Calu3 (cell line): Measurements from ENCODE around the gene CNRIP1. TPM values are rescaled to one million over a fixed set of nuclear protein-coding genes. Genes with fewer than 3 reads are reported as not detected.
"Not testable (repeated sequence)": the region's sequence is repeated elsewhere in the genome, so short reads cannot be mapped to it uniquely, and the experiment has no call there.

ENCODE experiments used
- BruUV-seq: library from RNA; stranded (reverse); fragments of 400-500 nt; replicated peaks from 2 replicates; lab custom pipeline; 2021; lab: Mats Ljungman, UMichigan
- CTCF ChIA-PET: fragments of 300-600 bp; sonication (Branson Sonifier 250); formaldehyde crosslinking; loops from one replicate; lab custom pipeline; 2022; ENCODE audit warnings: antibody characterized with exemption; lab: Charles Lee
- DNase-seq: peaks from one replicate; pipeline ENCODE4 v3.0.0; 2022
- H3K27ac Mint-ChIP-seq: one replicate; pipeline ENCODE4 v1.8.0; 2022; ENCODE audit warnings: mixed read lengths; ENCODE audit not compliant: unreplicated experiment
- H3K27me3 Mint-ChIP-seq: one replicate; pipeline ENCODE4 v1.8.0; 2022; ENCODE audit warnings: mixed read lengths; ENCODE audit not compliant: unreplicated experiment
- H3K36me3 Mint-ChIP-seq: one replicate; pipeline ENCODE4 v1.8.0; 2022; ENCODE audit warnings: mild to moderate bottlenecking, moderate library complexity, mixed read lengths; ENCODE audit not compliant: insufficient read depth, unreplicated experiment
- H3K4me1 Mint-ChIP-seq: one replicate; pipeline ENCODE4 v1.8.0; 2022; ENCODE audit warnings: mild to moderate bottlenecking, low read depth, mixed read lengths; ENCODE audit not compliant: unreplicated experiment
- H3K4me3 Mint-ChIP-seq: one replicate; pipeline ENCODE4 v1.8.0; 2022; ENCODE audit warnings: mild to moderate bottlenecking, low read depth, moderate library complexity, mixed read lengths; ENCODE audit not compliant: unreplicated experiment
- H3K9me3 Mint-ChIP-seq: one replicate; pipeline ENCODE4 v1.8.0; 2022; ENCODE audit warnings: low read depth, mixed read lengths; ENCODE audit not compliant: unreplicated experiment
- CTCF ChIP-seq: fragments of 200-600 bp; IDR thresholded peaks from one replicate; pipeline ENCODE4 v1.8.0; 2022; ENCODE audit warnings: antibody characterized with exemption; ENCODE audit not compliant: unreplicated experiment
- intact Hi-C: fragments of 100-400 bp; cut with micrococcal nuclease; formaldehyde crosslinking; loops from one replicate; pipeline ENCODE4 v1.10.0; 2022; ENCODE audit not compliant: unreplicated experiment
- total RNA-seq: library from RNA; stranded (reverse); gene quantifications from 2 replicates; pipeline ENCODE4 v1.2.3, GENCODE V29; 2022

Gene CNRIP1
- total RNA-seq, 1 experiment from 2014 or later, result not detected

- H3K27ac Mint-ChIP-seq, result no peak overlapping the region
- intact Hi-C loops, result no loop called here
- no peaks in the 10 kb centered on the region for H3K4me1 Mint-ChIP-seq
- peaks cover 32% of the 10 kb centered on the region for H3K27me3 Mint-ChIP-seq
- no peak for DNase-seq
- no peaks in the 10 kb centered on the region for H3K36me3 Mint-ChIP-seq
- H3K9me3 Mint-ChIP-seq, result no peaks in the 10 kb centered on the region
- CTCF ChIA-PET, result no interaction called here
- no peak for TF ChIP-seq CTCF
- no peak overlapping the region for H3K4me3 Mint-ChIP-seq
- BruUV-seq, result no TSS peak
Measured at GRCh38 chr2:68352651-68353391, 33.1 kb upstream of the CNRIP1 start.

GRCh38 chr2:68351997-68352396 lies 32.2 kb upstream of the CNRIP1 start:
- Mint-ChIP-seq H3K36me3 (no peaks in the 10 kb centered on the region), H3K4me1 (no peaks in the 10 kb centered on the region), H3K27ac (no peak overlapping the region), H3K4me3 (no peak overlapping the region), H3K27me3 (peaks cover 40% of the 10 kb centered on the region), H3K9me3 (no peaks in the 10 kb centered on the region)
- no peak for DNase-seq
- intact Hi-C loops, result no loop called here
- no TSS peak for BruUV-seq
- TF ChIP-seq CTCF, result no peak
- CTCF ChIA-PET, result no interaction called here

- H3K4me1 Mint-ChIP-seq, intact Hi-C loops: not testable (repeated sequence)
- CTCF ChIA-PET, result interaction anchor here (1.0 kb wide), 1 partner anchor 11 kb away, joined by 3 read pairs; no protein-coding TSS in a partner anchor
Measured at GRCh38 chr2:68349091-68349490, 29.3 kb upstream of the CNRIP1 start.

GRCh38 chr2:68345129-68345875 lies 25.6 kb upstream of the CNRIP1 start:
- Mint-ChIP-seq H3K36me3 (no peaks in the 10 kb centered on the region), H3K4me1 (no peaks in the 10 kb centered on the region), H3K27ac (no peak overlapping the region), H3K4me3 (no peak overlapping the region), H3K9me3 (no peaks in the 10 kb centered on the region), H3K27me3 (peaks cover 71% of the 10 kb centered on the region)
- no peak for TF ChIP-seq CTCF
- no TSS peak for BruUV-seq
- intact Hi-C loops, result no loop called here
- DNase-seq, result no peak
- CTCF ChIA-PET, result no interaction called here

More at GRCh38 chr2:68349091-68349490, 29.3 kb upstream of the CNRIP1 start:
- H3K27me3 Mint-ChIP-seq, result peaks cover 62% of the 10 kb centered on the region
- not testable (repeated sequence) for H3K27ac Mint-ChIP-seq, H3K4me3 Mint-ChIP-seq, BruUV-seq, DNase-seq, H3K9me3 Mint-ChIP-seq, H3K36me3 Mint-ChIP-seq

GRCh38 chr2:68344031-68344430 lies 24.3 kb upstream of the CNRIP1 start:
- CTCF ChIA-PET, result no interaction called here
- intact Hi-C loops, result no loop called here
- no peak for DNase-seq
- Mint-ChIP-seq H3K27me3 (peaks cover 71% of the 10 kb centered on the region), H3K27ac (no peak overlapping the region), H3K9me3 (no peaks in the 10 kb centered on the region), H3K36me3 (no peaks in the 10 kb centered on the region), H3K4me1 (no peaks in the 10 kb centered on the region), H3K4me3 (no peak overlapping the region)
- TF ChIP-seq CTCF, result no peak
- no TSS peak for BruUV-seq
